Measurements from ENCODE around the gene MACROD2.

MACROD2 gene

DNA sequence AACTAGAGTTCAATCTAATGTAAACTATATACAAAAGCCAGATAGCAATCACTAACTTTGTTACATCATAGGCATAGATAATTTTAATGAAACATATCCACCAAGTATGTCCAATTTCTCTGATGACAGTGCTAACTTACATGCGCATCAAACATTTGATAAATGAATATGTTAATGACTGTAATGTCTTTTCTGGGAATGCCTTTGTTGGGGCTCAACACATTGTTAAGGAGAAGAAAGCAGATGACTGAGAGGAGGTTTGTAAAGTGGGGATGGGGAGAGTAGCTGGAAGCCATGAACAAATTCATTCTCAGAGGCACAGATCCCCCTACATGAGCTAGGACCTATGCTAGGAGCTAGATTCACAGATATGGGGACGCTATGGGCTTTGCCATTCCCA lies 1627.9 kb downstream of the MACROD2 start:
- DNase-seq = no peak

DNA sequence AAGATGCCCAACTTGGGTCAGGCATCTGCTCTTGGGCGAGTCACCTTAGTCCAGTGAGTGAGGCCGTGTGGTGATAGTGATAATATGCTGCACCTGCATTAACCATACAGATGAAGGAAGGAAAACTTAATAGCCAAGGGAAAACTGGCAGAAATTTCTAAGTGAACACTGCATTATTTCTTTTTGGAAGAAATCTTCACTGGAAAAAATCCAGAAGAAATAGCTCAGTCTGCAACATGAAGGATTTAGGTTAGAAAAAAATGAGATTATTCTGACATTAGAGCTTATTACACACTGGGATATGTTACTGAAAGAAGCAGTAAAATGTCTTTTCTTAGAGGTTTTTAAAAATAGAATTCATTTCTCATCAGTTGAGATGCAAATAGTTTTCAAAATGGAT lies 1630.7 kb downstream of the MACROD2 start:
- no peak for DNase-seq

DNA sequence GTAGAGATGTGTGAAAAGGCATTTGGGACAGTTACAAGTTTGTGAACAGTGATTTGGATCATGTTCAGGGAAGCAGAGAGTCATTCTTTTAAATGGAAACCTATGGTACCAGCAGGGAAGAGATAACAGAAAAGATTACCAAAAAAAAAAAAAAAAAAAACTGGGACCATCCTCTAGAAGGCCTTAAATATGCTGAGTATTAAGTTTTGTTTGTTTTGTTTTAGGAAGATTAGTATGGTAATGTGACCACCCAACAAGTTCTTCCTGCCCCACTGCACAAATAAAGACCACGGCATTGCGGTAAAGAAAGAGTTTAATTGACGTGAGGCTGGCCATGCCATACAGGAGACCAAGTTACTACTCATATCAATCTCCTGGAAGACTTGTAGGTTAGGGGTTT lies 1631.8 kb downstream of the MACROD2 start:
- DNase-seq = no peak

DNA sequence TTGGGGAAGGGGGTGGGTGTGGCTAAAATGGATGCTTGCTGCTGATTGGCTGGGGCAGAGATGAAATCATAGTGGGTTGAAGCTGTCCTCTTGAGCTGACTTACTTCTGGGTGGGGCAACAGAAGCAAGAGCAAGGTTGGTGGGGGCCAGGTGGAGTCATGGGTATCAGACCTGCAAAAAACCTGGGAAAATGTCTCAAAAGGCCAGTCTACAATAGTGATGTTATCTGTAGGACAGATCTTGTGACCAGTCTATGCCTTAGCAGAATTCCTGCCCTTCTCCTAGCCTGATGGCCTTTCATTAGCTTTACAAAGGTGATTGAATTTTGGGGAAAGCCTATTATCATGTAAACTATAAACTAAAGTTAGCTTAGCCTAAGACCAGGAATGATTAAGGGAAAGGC lies 1632.2 kb downstream of the MACROD2 start:
- DNase-seq = no peak

DNA sequence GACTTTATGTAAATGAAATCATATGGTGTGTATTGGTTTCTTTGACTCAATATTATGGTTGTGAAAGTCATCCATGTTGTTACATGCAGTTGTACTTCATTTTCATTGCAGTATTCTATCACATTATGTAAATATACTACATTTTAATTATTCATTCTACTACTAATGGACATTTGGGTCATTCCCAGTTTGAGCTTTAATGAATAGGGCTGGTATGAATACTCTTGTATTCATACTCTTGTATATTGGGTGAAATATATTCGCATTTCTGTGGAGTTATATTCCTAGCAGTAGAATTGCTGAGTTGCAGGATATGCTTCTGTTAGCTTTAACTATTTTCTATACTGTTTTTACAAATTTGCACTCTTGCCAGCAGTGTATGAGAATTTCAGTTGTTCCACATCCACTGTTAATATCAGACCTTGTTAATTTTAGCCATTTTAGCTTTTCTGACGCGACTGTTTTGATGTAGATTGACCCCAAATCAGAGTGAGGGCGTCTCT lies 1633.6 kb downstream of the MACROD2 start:
- no peak for DNase-seq

DNA sequence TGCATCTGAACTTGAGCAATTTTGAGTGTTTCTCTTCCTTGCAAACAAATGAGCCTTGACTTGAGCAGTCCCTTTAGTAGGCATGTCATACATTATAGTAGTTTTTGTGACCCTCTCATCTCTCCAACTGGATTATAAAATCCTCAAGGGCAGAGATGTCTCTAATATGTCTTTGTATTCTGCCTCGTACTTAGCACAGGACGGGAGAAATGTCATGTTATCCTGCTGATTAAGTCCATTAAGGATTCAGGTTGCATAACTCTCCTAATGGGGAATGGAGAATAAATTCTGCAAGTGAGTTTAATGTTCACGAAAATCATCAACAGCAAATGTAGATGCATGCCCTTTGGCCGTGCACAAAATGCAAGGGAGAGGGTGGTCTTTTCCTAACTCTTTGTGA lies 1635.0 kb downstream of the MACROD2 start:
- no peak for DNase-seq

DNA sequence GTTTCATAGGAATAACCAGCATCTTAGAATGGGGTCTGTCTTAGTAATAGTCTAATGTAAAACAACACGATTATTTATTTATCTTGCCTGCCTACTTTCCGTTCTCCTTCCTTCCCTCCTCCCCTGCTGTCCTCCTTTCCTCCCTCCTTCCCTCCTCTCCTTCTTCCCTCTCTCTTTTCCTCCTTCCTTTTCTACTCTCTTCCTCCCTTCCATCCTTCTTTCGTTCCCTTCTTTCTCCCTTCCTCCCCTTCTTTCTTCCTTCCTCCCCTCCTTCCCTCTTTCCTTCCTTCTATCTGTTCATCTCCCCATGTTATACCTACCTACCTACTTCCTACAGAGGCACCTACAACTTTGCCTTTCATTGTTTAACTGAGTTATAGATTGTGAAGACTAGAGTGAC lies 1637.4 kb downstream of the MACROD2 start:
- no peak for DNase-seq

DNA sequence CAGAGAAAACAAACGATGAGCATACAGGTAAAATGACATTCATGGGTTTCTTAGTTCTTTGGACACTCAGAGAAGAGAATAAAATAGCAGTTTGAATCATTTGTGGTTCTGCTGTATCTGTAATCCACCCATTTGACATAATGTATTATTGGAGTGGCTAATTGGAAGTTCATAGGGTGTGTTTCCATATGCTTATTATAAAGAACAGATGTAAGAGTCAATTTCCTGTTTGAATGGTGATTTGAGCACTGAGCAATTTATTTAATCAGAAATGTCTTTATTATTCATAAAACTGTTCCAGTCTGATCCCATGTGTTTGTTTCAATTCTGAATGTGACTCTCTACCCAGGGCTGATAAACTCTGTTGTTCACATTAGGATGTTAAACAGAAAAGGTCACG lies 1638.8 kb downstream of the MACROD2 start:
- no peak for DNase-seq

DNA sequence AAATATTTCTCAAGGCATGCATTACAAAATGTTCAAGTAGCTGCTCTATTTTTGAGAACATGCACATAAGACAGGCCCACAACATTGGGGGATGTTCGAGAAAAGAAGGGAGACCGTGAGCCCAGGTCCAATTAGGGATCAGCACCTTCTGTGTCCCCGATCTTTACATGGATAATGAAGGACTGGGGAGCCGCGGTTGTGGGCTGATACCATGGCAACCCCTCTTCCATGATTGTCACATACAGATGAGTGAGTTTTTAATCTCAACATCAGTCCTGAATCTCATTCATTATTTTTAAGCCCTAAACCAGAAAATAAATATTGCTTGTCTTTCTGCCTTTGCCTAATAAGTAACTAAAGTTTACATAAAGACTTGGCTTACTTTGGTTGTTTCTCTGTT lies 1642.2 kb downstream of the MACROD2 start:
- no peak for DNase-seq

DNA sequence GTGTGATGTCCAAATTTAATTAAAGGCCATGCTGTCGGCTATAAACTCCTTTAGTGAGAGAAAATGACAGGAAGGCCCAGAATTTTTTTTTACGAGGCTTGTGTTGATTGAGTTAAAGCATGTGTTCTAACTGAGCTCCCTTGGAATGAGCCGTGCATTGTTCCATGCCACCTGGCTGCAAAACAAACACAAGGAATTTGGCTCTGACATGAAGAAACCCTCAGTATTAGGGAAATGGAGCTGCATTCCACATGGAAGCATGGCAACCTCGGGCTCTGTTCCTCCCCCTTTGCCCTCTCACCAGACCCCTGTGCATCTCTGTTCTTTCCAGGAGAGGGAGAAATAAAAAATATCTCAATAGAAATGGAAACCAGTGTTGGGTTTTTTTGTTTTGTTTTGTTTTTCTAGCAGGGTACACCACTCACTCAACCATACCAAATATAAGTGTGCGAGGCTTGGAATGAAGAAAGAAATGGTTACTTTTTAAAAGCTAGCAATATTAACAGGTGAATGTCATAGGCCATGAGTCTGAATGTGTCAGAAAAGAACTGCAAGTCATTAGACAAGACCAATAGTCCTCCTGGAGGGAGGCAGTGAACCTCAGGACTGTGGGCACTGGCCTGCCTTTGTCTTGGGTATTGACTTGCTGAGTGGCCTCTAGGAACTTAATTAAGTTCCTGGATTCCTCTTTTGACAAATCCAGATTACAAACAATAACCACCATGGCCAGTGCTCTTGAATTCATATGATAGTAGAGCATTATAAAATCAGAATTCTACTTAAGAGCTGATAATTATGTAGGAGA lies 1642.8 kb downstream of the MACROD2 start:
- DNase-seq = no peak

DNA sequence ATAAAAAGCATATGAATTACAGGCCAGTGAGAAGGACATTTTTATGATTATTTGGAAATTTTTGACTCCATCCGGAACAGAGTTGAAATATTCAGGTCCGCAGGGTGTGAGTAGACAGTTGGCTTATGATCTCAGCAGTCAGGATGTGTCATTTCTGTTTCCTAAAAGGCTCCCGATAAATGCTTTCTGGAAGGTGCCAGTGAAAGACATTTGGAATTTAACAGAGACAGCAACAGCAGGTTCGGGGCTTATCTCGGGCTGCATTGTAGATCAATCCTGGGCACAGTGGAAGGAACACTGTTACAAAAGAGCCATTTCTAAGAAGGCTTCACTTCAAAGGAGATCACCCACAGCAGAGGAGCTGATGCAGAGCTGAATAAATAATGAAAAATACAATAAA lies 1643.5 kb downstream of the MACROD2 start:
- DNase-seq = no peak

DNA sequence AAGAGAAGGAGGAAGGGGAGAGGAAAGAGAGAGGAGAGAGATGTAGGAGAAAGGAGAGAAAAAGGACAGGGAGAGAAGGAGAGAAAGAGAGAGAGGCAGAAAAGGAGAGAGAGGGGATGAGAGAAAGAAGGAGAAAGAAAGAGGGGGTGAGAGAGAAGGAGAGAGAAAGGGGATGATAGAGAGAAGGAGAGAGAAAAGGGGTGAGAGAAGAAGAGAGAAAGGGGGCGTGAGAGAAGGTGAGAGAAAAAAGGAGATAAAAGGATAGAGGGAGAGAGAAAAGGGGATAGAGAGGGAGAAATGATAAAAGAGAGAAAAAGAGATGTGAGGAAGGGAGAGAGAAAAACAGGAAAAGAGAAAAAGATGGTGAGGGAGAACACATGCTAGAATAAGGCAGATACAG lies 1644.5 kb downstream of the MACROD2 start:
- DNase-seq = no peak

DNA sequence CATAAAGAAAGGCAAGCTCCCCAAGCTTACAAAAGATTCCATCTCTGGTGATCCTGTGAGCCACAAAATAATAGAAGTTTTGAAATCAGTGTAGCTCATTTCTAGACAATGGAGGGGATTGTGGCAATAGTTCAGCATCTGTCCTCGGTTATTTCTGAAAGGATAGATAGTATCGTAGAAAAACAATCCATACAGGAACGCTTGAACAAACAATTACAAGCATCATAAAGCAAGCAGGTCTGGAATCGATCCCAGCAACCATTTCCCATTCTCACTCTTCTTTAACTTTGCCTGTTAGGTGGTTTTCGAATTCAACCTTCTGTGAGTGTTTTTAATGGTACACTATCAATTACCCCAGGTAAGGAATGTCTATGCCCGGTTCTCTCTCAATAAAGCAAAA lies 1646.8 kb downstream of the MACROD2 start:
- no peak for DNase-seq

DNA sequence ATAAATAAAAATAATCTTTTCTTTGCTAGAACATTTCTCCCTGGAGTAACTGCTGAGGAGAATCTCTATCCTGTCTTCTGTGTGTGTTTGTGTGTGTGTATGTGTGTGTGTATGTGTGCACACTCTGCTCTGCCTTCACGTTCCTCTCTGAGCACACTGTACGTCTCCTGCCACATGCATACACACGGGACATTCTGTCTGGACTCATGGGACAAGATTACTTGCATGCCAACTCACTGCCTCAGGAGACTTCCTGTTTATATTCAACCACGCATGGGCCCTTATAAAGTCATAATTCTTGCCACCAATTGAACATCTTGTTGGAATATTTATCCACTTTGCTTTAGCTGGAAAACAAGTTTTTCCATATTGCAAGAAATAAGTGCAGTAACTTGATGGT lies 1647.4 kb downstream of the MACROD2 start:
- DNase-seq = no peak

DNA sequence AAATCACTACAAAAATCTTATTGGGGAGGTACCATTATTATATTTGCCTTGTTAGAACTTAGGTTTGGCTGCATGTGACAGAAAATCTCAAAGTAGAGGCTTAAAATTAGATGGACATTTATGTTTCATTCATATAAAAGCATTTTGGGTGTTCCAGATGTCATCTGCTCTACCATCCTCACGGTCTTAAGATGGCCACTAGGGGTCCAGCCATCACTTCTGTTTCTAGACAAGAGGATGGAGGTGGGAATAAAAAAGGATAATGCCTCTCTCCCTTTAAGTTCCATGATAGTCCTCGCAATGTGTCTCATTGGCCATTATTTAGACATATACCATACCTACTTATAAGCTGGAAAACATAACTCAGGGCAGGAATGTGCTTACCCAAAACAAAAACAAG lies 1648.4 kb downstream of the MACROD2 start:
- no peak for DNase-seq

DNA sequence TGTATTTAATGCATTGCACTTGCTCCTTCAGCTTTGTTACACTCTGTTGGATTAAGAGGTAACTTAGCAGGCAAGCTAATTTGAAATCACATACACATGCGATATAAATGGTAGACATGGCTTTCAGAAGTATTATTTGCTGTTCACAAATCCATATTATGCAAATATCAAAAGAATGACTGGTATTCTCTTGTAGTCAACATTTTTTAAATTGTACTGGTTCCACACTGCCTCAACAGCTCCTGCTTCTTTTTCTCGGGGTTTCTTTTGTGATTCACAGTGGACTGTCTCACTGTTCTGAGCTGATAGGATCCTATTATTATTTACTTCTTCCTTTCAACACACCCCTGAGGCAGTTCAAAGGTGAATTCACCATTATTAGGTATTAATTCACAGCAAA lies 1650.5 kb downstream of the MACROD2 start:
- DNase-seq = no peak

DNA sequence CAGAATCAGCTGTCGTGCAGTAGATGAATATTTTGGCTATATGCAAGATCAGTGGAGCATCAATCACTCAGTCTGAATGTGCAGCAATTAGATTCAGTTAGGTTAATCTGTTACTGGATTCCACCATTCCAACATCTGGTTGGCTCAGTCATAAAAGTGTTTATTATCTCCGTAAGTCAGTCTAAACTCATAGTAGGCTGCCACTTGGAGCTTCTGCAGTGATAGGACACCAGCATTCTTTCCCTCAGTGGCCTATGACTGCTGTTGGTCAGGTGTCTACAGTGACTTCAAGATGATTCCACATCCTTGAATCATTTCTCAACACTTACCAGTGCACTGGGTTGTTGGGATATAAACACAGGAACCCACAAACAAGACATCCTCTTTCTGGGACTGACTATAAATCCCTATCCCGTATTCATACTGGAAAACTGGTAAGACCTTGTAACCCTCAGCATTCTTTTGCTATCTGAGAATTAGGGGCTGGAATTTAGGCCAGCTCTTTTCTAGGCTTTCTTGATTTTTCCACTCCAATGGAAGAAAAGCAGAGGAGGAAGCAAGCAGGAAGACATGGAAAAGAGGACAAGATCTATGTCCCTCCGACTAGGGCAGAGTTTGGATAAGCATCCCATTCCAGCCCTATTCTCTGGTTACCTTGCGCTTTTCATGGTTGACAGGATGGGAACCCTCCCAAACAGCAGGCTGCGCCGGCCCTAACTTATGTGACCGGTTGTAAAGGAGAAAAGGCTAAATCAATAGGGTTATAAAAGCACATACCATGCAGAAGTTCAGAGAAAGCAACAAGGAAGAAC lies 1658.3 kb downstream of the MACROD2 start:
- DNase-seq = no peak

DNA sequence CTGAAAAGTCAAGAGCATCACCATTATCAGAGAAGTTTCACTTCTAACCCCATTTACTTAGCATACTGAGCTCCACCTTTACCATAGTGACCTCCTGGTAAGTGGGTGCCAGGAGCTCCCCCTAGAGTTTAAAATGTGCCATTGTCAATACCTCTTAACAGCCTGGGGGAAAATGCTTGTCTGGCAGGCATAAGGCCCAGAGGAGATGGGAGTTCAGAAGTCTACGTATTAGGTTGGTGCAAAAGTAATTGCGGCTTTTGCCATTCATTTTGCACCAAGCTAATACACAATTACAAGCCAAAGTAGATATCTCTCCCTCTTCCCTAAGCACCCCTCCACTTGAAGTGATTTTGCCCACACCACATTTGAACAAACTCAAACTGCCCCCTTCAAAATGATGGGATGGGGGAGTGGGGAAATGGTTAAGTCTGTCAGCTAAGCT lies 1658.9 kb downstream of the MACROD2 start:
- no peak for DNase-seq

DNA sequence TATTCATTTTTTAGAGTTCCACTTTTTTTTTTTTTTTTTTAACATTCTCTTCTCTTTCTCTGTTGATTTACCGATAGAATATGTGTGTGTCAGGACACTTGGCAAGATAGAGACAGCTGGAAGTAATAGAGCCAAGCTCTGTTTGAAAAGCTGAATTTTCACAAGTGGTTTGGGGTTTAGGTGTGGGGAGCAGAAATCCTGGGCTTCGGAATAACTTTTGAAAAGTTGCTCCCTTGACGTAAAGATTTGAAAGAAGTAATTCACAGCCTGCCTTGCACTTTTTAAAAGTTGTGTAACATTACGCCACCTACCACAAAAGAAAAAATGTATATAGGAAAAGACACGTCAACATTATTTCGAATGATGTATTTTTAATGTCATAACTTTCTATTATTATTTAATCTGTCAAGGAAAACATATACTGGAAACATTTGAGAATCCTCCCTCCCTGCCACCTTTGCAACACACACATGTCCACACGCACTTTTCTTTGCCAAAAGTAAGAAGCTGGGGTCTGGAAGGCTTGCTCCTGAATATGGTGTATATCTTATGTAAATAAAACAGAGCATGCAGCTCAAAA lies 1660.1 kb downstream of the MACROD2 start:
- no peak for DNase-seq

DNA sequence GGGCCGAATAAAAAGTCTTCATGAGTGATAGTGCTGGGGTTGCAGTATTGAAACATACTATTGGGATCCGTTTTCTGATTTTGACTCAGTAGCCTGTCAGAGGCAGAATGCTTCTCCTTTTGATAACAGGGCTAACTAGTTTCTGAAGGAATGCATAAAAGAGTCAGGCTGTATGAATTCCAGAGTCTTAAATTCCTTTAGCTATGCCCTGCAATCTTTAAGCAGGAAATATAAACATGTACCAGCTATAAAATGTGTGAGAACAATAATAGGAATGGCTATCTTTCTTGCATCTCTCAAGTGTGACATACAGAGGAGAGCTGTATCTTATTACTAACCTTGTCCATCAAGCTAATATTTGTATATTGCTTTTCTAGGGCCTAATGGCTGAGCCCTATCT lies 1660.8 kb downstream of the MACROD2 start:
- no peak for DNase-seq

DNA sequence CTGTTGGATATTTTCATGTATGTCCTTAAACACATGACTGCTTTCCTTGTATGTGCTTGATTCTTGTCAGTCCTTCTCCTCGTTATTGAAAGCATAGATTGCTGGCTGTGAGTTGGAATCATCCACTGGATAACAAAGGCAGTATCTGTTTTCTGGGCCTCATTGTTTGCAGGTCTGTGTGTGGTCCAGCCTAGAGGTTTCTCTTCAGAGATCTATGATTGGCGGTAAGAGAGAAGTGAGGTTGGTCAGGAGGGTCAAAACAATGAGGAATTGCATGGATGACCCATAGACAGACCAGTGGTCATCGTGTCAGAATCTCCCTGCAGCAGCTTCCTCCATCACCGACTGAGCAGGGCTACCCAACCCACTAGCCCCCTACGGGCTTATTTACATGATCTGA lies 1663.0 kb downstream of the MACROD2 start:
- no peak for DNase-seq

DNA sequence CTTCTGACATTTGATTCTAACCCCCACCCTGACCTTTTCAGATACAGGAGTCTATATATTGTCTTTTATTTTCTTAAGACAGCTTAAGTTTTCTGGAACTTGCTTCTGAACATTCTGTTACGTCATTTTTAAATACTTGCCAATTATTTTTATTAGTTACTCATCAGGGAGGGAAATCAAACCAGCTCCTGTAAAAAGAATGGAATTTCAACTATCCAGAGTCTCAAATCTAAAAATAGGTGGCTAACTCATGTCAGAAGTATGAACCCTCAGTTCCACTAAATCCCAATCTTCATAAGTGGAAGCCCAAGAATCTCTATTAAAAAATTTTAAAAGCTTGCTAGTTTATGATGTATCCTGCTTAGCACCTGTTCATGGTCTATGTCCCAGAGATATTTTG lies 1677.9 kb downstream of the MACROD2 start:
- no peak for DNase-seq

DNA sequence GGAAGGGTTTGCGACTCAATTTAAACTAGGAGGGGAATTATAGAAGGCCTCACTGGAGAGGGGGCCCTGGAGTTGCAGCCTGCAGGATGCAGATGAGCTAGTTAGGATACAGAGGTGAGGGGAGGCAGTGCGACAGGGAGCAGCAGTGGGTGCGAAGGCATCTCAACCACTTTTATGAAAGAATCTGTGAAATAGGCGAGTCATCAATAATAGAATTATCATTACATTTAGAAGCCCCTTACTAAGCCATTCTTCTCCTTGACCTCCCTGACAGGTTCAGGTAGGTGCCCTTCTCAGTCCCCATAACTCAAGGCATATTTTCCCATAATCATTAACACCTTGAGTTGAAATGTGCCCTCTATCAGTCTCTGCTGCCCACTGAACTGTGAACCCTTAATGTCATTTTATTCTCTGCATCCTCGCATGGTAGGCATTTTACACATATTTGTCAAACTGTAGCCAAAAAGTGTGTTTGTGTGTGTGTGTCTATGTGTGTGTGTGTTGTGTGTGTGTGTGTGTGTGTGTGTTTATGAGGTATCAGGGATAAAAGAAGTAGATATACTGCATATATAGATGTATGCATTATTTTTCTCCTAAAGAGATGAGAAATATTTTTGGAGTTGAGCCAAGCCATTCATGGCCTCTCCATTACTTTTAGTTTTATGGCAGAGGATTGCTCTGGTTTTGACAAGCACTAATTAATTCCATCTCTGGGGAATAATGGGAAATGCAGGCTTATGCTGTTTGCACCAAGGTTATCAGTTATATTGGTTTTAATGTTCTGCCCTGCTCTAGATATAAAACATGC lies 1679.1 kb downstream of the MACROD2 start:
- DNase-seq = no peak

Data from NCI-H2107 (cell line).